Nephron progenitor cell (in vitro differentiated cells): ENCODE data around the gene MAPK8IP3.

Experiments
- DNase-seq: peaks from one replicate; pipeline ENCODE4 v3.0.0; 2021
- H3K27ac Mint-ChIP-seq: 2 replicates; pipeline ENCODE4 v1.8.0; 2021; ENCODE audit warnings: mild to moderate bottlenecking, moderate library complexity, mixed read lengths
- H3K27me3 Mint-ChIP-seq: 2 replicates; pipeline ENCODE4 v1.8.0; 2021; ENCODE audit warnings: mild to moderate bottlenecking, low read depth, mixed read lengths; ENCODE audit not compliant: poor library complexity
- H3K36me3 Mint-ChIP-seq: 2 replicates; pipeline ENCODE4 v1.8.0; 2021; ENCODE audit warnings: low read depth, mixed read lengths
- H3K4me1 Mint-ChIP-seq: 2 replicates; pipeline ENCODE4 v1.8.0; 2021; ENCODE audit warnings: mixed read lengths
- H3K4me3 Mint-ChIP-seq: 2 replicates; pipeline ENCODE4 v1.8.0; 2021; ENCODE audit warnings: mild to moderate bottlenecking, moderate library complexity, mixed read lengths
- H3K9me3 Mint-ChIP-seq: 2 replicates; pipeline ENCODE4 v1.8.0; 2021; ENCODE audit warnings: mild to moderate bottlenecking, moderate library complexity, mixed read lengths
- CTCF ChIP-seq: fragments of 200-600 bp; sonication (generic); IDR thresholded peaks from 2 replicates; pipeline ENCODE4 v1.5.0; 2021; ENCODE audit warnings: antibody characterized with exemption

Gene MAPK8IP3

GRCh38 chr16:1747934-1748333 is 41.9 kb downstream of the MAPK8IP3 start:
- Mint-ChIP-seq H3K27me3 (no peaks in the 10 kb centered on the region), H3K4me3 (no peak overlapping the region), H3K9me3 (no peaks in the 10 kb centered on the region), H3K4me1 (no peaks in the 10 kb centered on the region), H3K36me3 (peaks cover 20% of the 10 kb centered on the region), H3K27ac (no peak overlapping the region)
- no peak for DNase-seq
- TF ChIP-seq CTCF, result no peak

GRCh38 chr16:1749152-1750117 is 43.4 kb downstream of the MAPK8IP3 start:
- no peak for TF ChIP-seq CTCF
- peaks cover 21% of the 10 kb centered on the region for H3K36me3 Mint-ChIP-seq
- H3K27me3 Mint-ChIP-seq, result no peaks in the 10 kb centered on the region
- no peaks in the 10 kb centered on the region for H3K9me3 Mint-ChIP-seq
- no peak overlapping the region for H3K4me3 Mint-ChIP-seq
- no peak for DNase-seq
- H3K27ac Mint-ChIP-seq, result no peak overlapping the region
- H3K4me1 Mint-ChIP-seq, result no peaks in the 10 kb centered on the region

- Mint-ChIP-seq H3K4me3 (no peak overlapping the region), H3K9me3 (no peaks in the 10 kb centered on the region), H3K4me1 (no peaks in the 10 kb centered on the region), H3K27me3 (no peaks in the 10 kb centered on the region), H3K36me3 (peaks cover 25% of the 10 kb centered on the region), H3K27ac (no peak overlapping the region)
- TF ChIP-seq CTCF, result no peak
- DNase-seq, result no peak
Observed at GRCh38 chr16:1751946-1752345, 46.0 kb downstream of the MAPK8IP3 start.

GRCh38 chr16:1752853-1753252 is 46.9 kb downstream of the MAPK8IP3 start:
- Mint-ChIP-seq H3K9me3 (no peaks in the 10 kb centered on the region), H3K27ac (no peak overlapping the region), H3K4me1 (no peaks in the 10 kb centered on the region), H3K36me3 (peaks cover 25% of the 10 kb centered on the region), H3K27me3 (no peaks in the 10 kb centered on the region), H3K4me3 (no peak overlapping the region)
- TF ChIP-seq CTCF, result no peak
- no peak for DNase-seq

- Mint-ChIP-seq H3K9me3 (no peaks in the 10 kb centered on the region), H3K36me3 (peaks cover 20% of the 10 kb centered on the region), H3K27me3 (no peaks in the 10 kb centered on the region), H3K4me1 (no peaks in the 10 kb centered on the region), H3K4me3 (no peak overlapping the region), H3K27ac (no peak overlapping the region)
- DNase-seq, result no peak
- no peak for TF ChIP-seq CTCF
Observed at GRCh38 chr16:1754204-1754603, 48.2 kb downstream of the MAPK8IP3 start.
